Measurements from ENCODE around the gene PUS1. TPM values are rescaled to one million over a fixed set of nuclear protein-coding genes. Genes with fewer than 3 reads are reported as not detected.

The PUS1 gene
- total RNA-seq, 1 experiment from 2014 or later: 10.3 TPM

DNA sequence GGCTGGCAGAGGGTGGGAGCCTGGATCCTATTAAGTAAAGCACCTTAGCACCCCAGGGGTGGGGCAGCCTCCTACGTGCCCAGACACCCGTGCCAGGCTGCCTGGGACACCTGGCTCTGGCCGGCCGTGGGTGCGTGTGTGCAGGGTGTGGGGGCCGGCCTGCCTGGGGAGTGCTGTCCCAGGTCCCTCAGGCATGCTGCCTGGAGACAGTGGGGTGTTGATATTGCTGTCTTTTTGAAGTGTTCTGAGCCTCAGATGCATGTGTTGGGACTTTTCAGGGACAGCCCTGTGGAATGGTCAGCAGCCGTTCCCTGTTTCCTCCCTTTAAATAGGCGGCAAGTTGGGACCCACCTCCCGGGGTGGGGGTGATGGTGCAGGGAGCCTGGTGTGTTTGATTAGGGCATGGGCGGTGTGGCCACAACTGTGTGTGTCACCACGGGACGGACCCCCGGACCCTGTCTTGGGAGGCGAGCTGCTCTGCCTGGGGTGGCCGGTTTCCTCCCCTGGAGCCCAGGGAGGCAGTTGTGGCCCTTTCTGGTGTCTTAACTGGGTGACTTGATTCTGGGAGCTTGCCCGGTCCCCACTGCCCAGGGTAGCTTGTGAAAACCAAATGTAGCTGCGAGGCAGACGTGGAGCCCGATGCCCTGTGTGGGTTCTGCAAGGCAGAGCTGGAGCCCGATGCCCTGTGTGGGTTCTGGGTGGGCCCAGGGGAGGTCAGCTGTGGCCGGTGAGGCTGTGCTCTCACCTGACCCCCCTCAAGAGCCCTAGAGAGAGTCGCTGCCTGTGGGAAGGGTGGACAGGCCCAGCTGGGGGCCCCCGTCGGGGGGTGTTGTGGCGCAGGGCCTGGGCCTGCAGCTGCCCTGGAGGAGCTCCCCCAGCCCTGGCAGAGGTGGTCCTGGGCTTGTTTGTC lies 26.5 kb upstream of the PUS1 start:
- DNase-seq (ENCODE audit: low read depth): no peak

DNA sequence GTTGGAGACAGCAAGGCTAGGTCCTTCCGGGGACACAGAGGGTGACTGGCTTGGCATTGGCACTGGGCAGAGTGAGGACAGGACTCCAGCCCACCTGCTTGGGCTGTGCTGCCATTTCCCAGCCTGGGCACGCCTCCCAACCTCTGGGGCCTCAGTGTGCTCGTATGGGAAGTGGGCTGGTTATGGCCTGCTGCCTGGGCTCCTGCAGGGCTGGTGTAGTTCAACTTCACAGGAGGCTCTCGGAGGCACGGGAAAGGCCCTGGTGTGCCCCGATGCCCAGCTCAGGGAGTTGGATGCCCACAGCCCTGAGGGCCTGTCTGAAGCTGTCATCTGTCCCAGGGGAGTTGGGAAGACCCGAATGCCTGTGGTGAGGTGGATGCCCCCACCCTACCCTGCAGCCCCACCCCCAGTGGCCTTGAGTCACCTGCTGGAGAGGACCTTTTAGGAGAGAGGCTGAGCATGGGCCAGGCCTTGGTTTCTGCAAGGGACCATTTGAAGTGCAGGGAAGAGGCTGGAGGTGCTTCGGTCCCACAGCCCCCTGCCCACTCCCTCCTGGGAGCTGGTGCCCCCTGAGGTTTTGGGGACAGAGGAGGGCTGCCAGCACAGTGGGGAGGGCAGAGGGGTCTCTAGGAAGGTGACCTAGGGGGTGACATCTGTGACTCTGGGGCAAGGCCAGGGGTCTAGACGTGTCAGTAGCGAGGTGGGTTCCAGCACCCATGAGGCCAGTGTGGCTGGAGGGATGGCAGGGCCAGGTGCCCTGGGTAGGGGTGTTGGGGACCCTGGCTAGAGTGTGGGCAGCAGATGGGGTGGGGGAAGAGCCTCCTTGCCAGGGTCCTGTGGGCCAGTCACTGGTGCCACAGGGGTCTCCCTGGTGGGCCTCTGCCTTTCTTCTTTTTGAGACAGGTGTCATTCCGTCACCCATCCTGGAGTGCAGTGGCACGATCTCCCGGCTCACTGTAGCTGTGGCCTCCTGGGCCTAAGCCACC lies 25.5 kb upstream of the PUS1 start:
- no peak for DNase-seq (ENCODE audit: low read depth)

DNA sequence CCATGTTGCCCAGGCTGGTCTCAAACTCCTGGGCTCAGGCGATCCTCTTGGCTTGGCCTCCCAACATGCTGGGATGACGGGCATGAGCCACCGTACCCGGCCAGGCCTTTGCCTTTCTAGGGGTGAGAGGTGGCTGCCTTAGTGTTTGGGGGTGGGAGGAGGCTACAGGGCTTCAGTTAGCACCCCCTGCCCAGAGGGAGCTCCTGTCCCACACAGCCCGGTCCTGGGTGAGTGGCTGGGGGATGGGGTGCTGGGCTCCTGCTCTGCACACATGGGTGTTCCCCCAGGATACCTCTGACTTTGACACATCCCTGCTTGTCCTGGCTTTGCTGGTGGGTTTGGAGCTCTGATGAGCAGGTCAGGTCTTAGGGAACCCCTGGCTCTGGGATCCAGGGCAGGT lies 24.7 kb upstream of the PUS1 start:
- no peak for DNase-seq (ENCODE audit: low read depth)

DNA sequence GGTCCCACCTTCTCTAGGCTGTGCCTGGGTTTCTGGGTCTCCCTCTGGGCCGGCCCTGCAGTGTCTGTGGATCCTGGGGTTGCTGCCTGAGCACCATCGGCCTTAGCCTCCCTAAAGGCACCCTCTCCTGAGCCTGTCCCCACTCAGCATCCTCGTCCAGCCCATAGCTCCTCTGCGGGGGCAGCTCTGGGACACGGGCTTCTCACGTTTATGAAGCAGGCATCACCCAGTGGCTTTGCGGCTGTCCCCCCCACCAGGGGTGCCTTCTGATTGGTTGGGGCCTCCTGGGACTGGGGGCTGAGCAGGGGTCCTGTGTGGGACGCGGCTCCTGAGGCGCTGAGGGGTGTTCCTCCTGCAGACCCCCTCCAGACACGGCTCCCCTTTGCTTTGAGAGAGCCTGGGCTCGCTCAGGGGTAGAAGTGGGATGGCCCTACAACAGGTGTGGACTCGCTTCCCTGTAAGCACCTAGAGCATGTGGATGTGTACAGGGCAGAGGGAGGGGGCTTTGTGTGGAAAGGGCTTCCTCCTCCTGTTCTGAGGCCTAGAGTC lies 23.9 kb upstream of the PUS1 start:
- DNase-seq (ENCODE audit: low read depth): no peak

DNA sequence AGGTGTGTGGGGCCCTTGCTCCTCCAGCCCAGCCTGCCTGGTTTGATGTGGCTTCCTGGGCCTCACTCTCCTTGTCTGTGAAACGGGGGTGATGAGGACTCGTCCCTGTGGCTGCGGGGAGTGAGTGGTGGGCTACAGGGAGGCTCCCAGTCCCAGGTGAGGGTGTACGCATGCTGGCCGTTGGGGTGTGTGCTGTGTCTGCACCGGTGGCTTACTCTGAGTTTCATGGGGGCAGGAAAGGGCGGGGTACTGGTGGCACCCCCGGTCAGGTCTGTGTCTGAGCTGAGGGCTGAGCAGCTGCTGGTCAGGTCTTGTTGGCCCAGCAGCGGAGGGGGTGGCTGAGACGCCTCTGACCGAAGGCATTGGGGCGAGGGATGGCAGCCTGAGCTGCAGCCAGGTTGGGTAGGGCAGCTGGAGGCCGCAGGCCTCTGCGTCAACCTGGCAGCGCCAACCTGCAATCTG lies 23.4 kb upstream of the PUS1 start:
- DNase-seq (ENCODE audit: low read depth): no peak

DNA sequence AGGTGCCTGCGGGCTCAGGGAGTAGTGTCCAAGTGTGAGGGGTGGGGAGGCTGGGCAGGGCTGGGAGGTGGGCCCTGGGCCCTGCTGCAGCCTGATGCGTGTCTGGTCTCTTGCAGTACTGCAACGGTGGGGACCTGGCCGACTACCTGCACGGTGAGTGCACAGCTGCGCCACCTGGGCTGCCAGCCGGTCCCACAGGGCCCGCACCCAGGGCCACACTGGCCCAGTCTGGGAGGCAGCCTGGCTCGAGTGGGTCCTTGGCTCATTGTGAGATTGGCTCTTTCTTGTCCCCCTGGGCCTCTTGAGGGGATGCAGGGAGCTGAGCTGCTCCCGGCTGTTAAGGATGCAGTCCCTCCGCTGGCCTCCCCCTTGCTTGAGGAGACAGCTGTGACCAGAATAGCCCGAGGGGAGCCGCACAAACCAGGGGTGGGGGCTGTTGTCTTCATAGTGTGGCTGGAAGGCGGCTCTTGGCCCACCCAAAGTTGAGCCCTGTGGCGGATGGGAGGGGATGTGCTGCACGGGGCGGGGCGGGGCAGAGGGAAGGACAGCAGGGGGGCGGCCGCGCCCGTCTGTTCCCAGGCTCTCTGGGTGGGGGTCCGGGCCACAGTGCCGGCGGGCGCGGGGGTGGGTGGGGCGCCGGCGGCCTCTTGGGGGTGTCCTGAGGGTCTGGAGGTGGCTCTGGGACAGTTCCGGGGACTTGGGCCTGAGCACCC lies 21.5 kb upstream of the PUS1 start:
- DNase-seq (ENCODE audit: low read depth): no peak

DNA sequence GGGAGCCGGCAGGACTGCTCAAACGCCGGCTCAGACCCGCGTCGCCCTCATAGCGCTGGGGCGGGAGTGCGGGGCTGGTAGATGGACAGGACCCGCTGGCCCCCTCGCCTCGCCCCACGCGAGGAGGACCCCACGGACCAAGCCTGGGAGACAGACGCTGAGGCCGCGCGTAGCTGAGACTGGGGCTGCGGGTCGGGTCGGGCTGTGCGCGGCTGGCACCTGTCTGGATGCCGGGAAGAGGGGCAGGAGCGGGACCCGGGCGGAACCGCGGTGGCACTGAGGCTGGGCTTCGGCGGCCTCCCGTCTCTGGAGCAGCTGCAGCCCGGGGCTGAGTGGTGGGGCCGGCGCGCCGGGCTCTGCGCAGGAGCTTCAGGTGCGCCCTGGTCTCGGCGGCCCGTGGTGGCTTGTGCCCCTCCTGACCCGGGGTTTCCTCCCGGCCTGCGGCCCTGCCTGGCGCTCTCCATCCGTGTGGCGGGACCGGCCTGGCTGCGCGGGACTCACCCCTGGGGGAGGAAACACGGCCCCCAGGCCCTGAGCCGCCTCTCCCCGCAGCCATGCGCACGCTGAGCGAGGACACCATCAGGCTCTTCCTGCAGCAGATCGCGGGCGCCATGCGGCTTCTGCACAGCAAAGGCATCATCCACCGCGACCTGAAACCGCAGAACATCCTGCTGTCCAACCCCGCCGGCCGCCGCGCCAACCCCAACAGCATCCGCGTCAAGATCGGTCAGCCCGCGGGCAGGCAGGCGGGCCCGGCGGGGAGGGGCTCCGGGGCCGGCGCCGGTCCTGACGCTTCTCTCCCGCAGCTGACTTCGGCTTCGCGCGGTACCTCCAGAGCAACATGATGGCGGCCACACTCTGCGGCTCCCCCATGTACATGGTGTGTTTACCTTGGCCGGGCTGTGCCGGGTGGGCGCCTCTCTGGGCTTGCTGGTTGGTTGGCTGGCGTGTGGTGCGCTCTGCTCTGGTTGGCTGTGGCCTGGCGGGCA lies 20.7 kb upstream of the PUS1 start:
- DNase-seq (ENCODE audit: low read depth): no peak

DNA sequence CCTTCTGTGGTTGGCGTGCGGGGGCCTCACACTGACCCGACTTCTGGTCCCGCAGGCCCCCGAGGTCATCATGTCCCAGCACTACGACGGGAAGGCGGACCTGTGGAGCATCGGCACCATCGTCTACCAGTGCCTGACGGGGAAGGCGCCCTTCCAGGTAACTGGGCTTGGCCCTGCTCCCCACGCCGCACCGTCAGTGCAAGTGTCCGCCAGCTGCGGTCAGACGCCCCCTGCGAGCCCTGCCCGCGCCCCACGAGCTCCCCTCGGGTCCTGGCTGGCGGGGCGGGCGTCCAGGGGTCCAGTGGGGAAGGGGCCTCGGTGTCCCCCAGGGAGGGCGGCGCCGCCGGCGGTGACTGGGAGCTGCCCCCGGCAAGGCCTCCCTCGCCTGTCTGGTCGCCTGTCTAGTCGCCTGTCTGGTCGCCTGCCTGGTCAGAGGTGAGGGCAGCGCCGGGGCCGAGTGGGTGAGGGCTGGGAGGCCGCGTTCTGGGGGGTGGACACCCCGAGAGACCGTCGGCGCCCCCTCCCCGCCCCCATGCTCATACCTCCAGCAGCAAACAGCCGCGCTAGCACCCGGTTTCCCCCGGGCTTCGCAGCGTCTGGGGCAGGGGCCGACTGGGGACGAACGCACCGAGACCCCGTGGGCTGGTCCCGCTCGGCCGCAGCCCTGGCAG lies 19.9 kb upstream of the PUS1 start:
- DNase-seq (ENCODE audit: low read depth): no peak

DNA sequence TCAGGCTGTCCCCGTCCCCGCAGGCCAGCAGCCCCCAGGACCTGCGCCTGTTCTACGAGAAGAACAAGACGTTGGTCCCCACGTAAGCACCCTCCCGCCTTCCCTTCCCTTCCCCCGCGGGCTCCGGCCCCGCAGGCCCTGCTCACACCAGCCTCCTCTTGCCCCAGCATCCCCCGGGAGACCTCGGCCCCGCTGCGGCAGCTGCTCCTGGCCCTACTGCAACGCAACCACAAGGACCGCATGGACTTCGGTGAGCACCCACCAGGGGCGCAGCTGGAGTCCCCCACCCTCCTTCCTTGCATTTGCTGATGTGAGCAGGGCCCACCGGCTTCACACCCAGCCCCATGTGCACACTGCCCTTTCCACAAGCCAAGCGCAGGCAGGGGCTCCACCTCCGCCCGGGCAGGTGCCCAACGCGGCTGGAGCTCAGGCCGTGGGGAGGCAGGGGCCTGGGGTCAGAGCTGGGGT lies 19.3 kb upstream of the PUS1 start:
- DNase-seq (ENCODE audit: low read depth): no peak

DNA sequence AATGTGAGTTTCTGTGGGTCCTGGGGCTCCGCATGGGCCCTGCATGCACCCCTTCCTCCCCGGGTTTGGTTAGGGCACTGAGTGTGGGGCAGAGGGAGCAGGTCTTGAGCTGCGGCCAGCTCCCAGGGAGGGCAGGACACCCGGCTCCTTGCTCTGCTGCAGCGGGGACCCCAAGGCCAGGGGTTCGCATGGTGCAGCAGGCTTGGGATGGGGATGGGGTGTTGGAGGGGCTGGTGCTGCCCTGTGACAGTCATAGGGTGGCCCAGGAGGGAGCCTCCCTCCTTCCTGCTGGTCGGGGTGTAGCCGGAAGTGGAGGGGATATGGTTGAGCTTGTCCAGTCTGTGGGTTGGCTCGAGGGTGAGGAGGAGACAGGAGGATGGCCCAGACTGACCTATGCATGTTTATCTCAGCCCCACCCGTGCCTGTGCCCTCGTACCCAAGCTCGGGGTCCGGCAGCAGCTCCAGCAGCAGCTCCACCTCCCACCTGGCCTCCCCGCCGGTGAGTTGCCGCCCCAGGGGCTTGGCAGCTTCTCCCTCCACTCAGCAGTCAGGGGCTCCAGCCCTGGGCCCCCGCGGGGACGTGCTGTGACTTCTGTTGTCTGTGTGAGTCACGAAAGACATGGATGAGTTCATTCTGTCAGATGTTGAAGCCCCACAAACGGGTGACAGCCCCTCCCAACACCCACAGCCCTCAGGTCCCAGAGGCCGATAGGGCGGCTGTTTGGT lies 18.6 kb upstream of the PUS1 start:
- no peak for DNase-seq (ENCODE audit: low read depth)

DNA sequence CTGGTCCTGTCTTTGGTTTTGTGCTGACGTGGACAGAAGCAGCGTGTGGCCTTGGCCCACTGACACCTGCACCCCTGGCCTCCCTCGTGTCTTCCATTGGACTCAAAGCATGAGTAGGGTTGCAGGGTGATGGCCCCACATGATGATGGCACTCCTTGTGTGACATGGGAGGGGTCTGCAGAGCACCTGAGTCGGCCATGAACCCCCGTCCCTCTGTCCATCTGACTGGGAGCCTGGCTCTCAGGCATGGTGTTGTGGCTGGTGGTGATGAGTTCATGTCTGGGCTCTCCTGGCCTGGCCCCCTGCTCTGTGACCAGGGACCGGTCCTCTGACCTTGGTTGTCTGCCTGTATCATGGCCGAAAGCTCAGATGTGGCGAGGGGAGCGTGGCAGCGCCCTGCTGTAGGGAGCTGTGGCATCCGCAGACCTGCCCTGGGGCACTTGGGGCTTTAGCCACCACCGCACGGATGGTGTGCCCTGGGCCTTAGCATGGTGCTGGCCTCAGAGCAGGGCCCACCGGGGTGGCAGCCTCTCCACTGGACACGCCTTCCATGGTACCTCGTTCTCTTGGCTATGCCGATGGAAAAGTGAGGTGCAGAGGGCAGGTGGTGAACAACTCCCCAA lies 17.9 kb upstream of the PUS1 start:
- DNase-seq (ENCODE audit: low read depth): no peak

DNA sequence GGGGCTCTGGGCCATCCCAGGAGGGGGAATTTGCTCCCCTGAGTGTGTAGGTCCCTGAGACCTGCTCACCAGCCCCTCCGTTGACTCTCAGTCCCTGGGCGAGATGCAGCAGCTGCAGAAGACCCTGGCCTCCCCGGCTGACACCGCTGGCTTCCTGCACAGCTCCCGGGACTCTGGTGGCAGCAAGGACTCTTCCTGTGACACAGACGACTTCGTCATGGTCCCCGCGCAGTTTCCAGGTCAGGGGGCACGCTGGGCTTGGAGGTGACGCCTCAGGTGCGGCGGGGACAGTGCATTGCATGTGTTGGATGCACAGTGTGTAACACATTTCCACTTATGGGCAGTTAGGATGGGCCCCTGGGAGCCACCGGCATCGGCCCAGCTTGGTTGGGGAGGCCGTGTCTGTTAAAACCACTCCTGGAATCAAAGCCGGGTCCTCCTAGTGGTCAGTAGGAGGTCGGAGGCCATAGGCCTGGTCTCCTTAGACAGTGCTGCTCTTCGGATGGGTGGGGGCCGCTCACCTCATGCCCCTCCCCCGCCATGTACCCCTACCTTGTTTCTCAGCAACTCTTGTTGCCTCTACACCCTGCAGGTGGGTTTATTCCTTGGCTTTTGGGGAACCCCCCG lies 17.1 kb upstream of the PUS1 start:
- no peak for DNase-seq (ENCODE audit: low read depth)

DNA sequence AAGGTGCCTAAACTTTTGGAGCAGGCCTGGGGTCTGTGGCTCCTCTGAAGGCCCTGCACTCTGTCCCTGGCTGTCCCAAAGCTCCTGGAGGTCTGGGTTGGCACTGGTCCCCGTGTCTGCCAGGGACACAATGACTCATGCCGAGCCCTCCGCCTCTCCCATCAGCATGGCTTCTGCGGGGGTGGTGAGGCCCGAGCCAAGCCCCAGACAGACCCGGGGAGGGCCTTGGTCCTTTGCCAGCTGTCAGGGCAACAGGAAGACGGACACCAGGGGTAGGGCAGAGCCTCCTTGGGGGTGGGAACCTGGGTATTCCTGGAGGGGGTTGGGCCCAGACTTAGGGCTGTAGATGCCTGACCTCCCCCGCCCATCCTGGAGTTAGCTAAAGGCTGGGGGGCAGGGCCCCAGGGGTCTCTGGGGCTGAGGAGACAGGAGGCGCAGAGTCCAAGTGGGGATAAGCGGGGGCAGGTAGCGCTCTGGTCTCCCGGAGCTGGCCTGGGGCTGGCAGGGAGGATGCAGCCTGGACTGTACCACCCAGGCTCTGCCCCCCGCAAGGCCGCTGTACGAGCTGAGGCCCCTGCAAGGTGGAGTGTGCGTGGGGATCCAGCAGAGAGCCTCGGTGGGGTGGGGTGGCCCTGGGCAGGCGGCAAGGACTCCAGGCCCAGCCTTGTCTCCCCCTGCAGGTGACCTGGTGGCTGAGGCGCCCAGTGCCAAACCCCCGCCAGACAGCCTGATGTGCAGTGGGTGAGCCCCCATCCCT lies 16.4 kb upstream of the PUS1 start:
- peak; percentile 92 for DNase-seq (ENCODE audit: low read depth)

DNA sequence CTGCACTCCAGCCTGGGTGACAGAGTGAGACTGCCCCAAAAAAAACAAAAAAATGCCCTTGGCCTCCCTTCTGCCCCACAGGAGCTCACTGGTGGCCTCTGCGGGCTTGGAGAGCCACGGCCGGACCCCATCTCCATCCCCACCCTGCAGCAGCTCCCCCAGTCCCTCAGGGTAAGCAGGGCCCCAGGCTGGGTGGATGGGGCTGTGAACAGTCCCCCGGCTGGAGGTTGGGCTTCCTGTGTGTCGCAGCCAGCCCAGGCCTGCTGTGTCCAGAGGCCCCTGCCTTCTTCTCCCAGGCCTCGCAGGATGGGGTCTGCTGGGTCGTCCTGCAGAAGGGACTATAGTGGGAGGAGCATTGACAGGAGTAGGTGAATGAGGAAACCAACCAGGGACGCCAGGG lies 15.4 kb upstream of the PUS1 start:
- no peak for DNase-seq (ENCODE audit: low read depth)

DNA sequence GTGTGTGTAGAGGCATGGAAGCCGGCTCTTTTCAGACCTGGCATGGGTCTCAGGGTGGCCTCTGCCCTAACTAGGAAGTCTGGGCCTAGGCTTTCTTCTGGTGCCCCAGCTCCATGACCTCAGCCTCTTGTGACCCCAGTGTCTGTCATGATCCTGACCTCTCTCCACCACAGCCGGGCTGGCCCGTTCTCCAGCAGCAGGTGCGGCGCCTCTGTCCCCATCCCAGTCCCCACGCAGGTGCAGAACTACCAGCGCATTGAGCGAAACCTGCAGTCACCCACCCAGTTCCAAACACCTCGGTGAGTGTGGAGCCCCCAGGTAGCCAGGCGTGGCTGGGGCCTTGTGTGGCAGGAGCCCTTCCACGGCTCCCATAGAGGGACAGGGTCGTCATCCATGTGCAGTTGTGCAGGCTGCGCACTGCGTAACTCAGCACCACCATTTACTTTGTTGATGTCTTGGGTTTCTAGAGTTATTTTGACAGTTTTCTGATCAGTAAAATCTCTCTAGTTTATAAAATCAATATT lies 14.8 kb upstream of the PUS1 start:
- no peak for DNase-seq (ENCODE audit: low read depth)

DNA sequence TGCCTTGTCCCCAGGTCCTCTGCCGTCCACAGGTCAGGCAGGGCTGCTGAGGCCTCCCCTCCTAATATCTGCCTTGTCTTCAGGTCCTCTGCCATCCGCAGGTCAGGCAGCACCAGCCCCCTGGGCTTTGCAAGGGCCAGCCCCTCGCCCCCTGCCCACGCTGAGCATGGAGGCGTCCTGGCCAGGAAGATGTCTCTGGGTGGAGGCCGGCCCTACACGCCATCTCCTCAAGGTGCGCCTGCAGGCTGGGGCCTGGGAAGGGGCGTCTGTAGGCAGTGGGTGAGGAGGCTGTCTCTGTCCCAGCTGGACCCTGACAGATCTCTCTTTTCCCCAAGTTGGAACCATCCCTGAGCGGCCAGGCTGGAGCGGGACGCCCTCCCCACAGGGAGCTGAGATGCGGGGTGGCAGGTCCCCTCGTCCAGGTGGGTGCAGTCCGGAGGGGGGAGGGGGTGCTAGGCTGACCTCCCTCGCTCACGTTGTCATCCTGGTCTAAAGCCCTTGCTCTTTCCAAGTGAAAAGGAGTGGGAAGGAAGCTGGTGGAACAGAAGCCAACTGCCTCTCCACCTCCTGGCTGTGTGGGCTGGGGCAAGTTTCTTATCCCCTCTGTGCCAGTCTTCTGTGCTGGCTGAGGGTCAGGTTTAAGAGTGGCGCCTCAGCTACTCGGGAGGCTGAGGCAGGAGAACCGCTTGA lies 13.9 kb upstream of the PUS1 start:
- DNase-seq (ENCODE audit: low read depth): no peak

All from M059J (cell line).